WTC11 (cell line): ENCODE data around the gene TTN. TPM values are rescaled to one million over a fixed set of nuclear protein-coding genes. Genes with fewer than 3 reads are reported as not detected.

ENCODE experiments used
- ATAC-seq: fragments of 200-7000 bp; cut with Tn5 transposase; 2 replicates; pipeline ENCODE4 v1.10.0; 2021; ENCODE audit warnings: mild to moderate bottlenecking, moderate library complexity
- CTCF ChIA-PET: fragments of 300-600 bp; sonication (Branson Sonifier 250); formaldehyde crosslinking; loops from one replicate; lab custom pipeline; 2021; ENCODE audit warnings: antibody characterized with exemption; lab: Charles Lee
- POLR2A ChIA-PET: fragments of 350-600 bp; sonication (Branson Sonifier 250); formaldehyde crosslinking; loops from one replicate; lab custom pipeline; 2021; ENCODE audit warnings: antibody characterized with exemption; lab: Charles Lee
- DNase-seq: peaks from one replicate; pipeline ENCODE4 v3.0.0; 2021; ENCODE audit warnings: low spot score
- H3K27ac Mint-ChIP-seq: 2 replicates; pipeline ENCODE4 v1.8.0; 2021; ENCODE audit warnings: mixed read lengths
- H3K27me3 Mint-ChIP-seq: 2 replicates; pipeline ENCODE4 v1.8.0; 2021; ENCODE audit warnings: low read depth, mild to moderate bottlenecking, moderate library complexity, mixed read lengths
- H3K36me3 Mint-ChIP-seq: 2 replicates; pipeline ENCODE4 v1.8.0; 2021; ENCODE audit warnings: mixed read lengths
- H3K4me1 Mint-ChIP-seq: 2 replicates; pipeline ENCODE4 v1.8.0; 2022; ENCODE audit warnings: mixed read lengths
- H3K4me3 Mint-ChIP-seq: 2 replicates; pipeline ENCODE4 v1.8.0; 2021; ENCODE audit warnings: mild to moderate bottlenecking, moderate library complexity, mixed read lengths
- H3K9me3 Mint-ChIP-seq: 2 replicates; pipeline ENCODE4 v1.8.0; 2021; ENCODE audit warnings: mixed read lengths
- ATF2 ChIP-seq: sonication (generic); formaldehyde crosslinking; IDR thresholded peaks from 2 replicates; pipeline ENCODE4 v1.8.1; 2022; ENCODE audit warnings: low read depth, missing genetic modification reagents, borderline replicate concordance
- CTCF ChIP-seq: fragments of 200-600 bp; IDR thresholded peaks from 2 replicates; pipeline ENCODE4 v1.8.0; 2022; ENCODE audit warnings: antibody characterized with exemption
- E2F5 ChIP-seq: sonication (generic); formaldehyde crosslinking; IDR thresholded peaks from 2 replicates; pipeline ENCODE4 v1.8.1; 2022; ENCODE audit warnings: mild to moderate bottlenecking, moderate library complexity, missing genetic modification reagents
- ESRRA ChIP-seq: sonication (generic); formaldehyde crosslinking; IDR thresholded peaks from 2 replicates; pipeline ENCODE4 v1.8.1; 2022; ENCODE audit warnings: mild to moderate bottlenecking, missing genetic modification reagents, borderline replicate concordance
- JUN ChIP-seq: sonication (generic); formaldehyde crosslinking; IDR thresholded peaks from 2 replicates; pipeline ENCODE4 v1.8.0; 2023; ENCODE audit warnings: mild to moderate bottlenecking, missing genetic modification reagents
- KAT7 ChIP-seq: sonication (generic); formaldehyde crosslinking; IDR thresholded peaks from 2 replicates; pipeline ENCODE4 v1.8.1; 2023; ENCODE audit warnings: missing genetic modification reagents, mild to moderate bottlenecking, borderline replicate concordance
- MAX ChIP-seq: sonication (generic); formaldehyde crosslinking; IDR thresholded peaks from 2 replicates; pipeline ENCODE4 v1.8.0; 2022; ENCODE audit warnings: mild to moderate bottlenecking, missing genetic modification reagents
- MLX ChIP-seq: sonication (generic); formaldehyde crosslinking; IDR thresholded peaks from 2 replicates; pipeline ENCODE4 v1.8.1; 2023; ENCODE audit warnings: mild to moderate bottlenecking, missing genetic modification reagents, moderate library complexity
- NFATC4 ChIP-seq: fragments of 250-450 bp; sonication (Bioruptor Pico); IDR thresholded peaks from 2 replicates; pipeline ENCODE4 v1.9.0; 2021; ENCODE audit warnings: mild to moderate bottlenecking
- NFE2L1 ChIP-seq: sonication (generic); formaldehyde crosslinking; IDR thresholded peaks from 2 replicates; pipeline ENCODE4 v1.8.1; 2023; ENCODE audit warnings: missing genetic modification reagents
- OVOL2 ChIP-seq: fragments of 250-450 bp; sonication (Bioruptor Pico); IDR thresholded peaks from 2 replicates; pipeline ENCODE4 v1.9.0; 2021; ENCODE audit warnings: mild to moderate bottlenecking, borderline replicate concordance
- PRDM15 ChIP-seq: sonication (generic); formaldehyde crosslinking; IDR thresholded peaks from 2 replicates; pipeline ENCODE4 v1.8.0; 2022; ENCODE audit warnings: missing genetic modification reagents
- PRRX2 ChIP-seq: fragments of 250-450 bp; sonication (Bioruptor Pico); IDR thresholded peaks from 2 replicates; pipeline ENCODE4 v1.8.0; 2021; ENCODE audit warnings: mild to moderate bottlenecking
- SMAD4 ChIP-seq: sonication (generic); formaldehyde crosslinking; IDR thresholded peaks from 2 replicates; pipeline ENCODE4 v1.8.0; 2022; ENCODE audit warnings: mild to moderate bottlenecking, missing genetic modification reagents
- STAT6 ChIP-seq: sonication (generic); formaldehyde crosslinking; conservative IDR thresholded peaks from 2 replicates; pipeline ENCODE4 v1.8.1; 2023; ENCODE audit warnings: mild to moderate bottlenecking, low read depth, missing genetic modification reagents, moderate library complexity
- TEAD4 ChIP-seq: sonication (generic); formaldehyde crosslinking; IDR thresholded peaks from 2 replicates; pipeline ENCODE4 v1.8.0; 2022; ENCODE audit warnings: mild to moderate bottlenecking, missing genetic modification reagents
- ZBTB21 ChIP-seq: sonication (generic); formaldehyde crosslinking; IDR thresholded peaks from 2 replicates; pipeline ENCODE4 v1.8.1; 2023; ENCODE audit warnings: mild to moderate bottlenecking, missing genetic modification reagents, borderline replicate concordance
- ZBTB43 ChIP-seq: sonication (generic); formaldehyde crosslinking; IDR thresholded peaks from 2 replicates; pipeline ENCODE4 v1.8.1; 2023; ENCODE audit warnings: mild to moderate bottlenecking, missing genetic modification reagents
- ZNF232 ChIP-seq: sonication (generic); formaldehyde crosslinking; IDR thresholded peaks from 2 replicates; pipeline ENCODE4 v1.8.0; 2022; ENCODE audit warnings: mild to moderate bottlenecking, missing genetic modification reagents
- ZNF416 ChIP-seq: fragments of 250-450 bp; sonication (Bioruptor Pico); IDR thresholded peaks from 2 replicates; pipeline ENCODE4 v1.9.0; 2021; ENCODE audit warnings: mild to moderate bottlenecking, inconsistent platforms
- ZNF425 ChIP-seq: fragments of 250-450 bp; sonication (Bioruptor Pico); conservative IDR thresholded peaks from 2 replicates; pipeline ENCODE4 v1.9.0; 2021; ENCODE audit warnings: mild to moderate bottlenecking
- total RNA-seq: library from RNA; stranded (reverse); gene quantifications from 3 replicates; pipeline ENCODE4 v1.2.3, GENCODE V29; 2021

The TTN gene
- total RNA-seq, 1 experiment from 2014 or later: 4.7 TPM

- TF ChIP-seq E2F5 (CRISPR knock-in tag) (no peak), SMAD4 (CRISPR knock-in tag) (no peak), MLX (CRISPR knock-in tag) (no peak), ZNF425 (no peak), ATF2 (no peak), NFATC4 (CRISPR knock-in tag) (no peak), TEAD4 (no peak), ZNF232 (CRISPR knock-in tag) (no peak), MAX (no peak), PRRX2 (CRISPR knock-in tag) (no peak)
Observed at GRCh38 chr2:178681081-178681480, 126.1 kb downstream of the TTN start (continued).

- Mint-ChIP-seq H3K27me3 (no peaks in the 10 kb centered on the region), H3K9me3 (no peaks in the 10 kb centered on the region), H3K36me3 (no peaks in the 10 kb centered on the region), H3K27ac (no peak overlapping the region), H3K4me3 (no peak overlapping the region), H3K4me1 (no peaks in the 10 kb centered on the region)
- ChIA-PET CTCF (interaction anchor here (2.5 kb wide), 1 partner anchor 21 kb away, joined by 10 read pairs; no protein-coding TSS in a partner anchor), POLR2A (no interaction called here)
- DNase-seq (no peak), ATAC-seq (no peak)
- no peak for TF ChIP-seq CTCF
- TF ChIP-seq OVOL2 (CRISPR knock-in tag): no peak
- TF ChIP-seq ZBTB21 (CRISPR knock-in tag): no peak
- TF ChIP-seq STAT6 (CRISPR knock-in tag): no peak
- TF ChIP-seq PRDM15 (CRISPR knock-in tag): no peak
- no peak for TF ChIP-seq ZBTB43 (CRISPR knock-in tag)
- TF ChIP-seq ZNF416 (CRISPR knock-in tag): no peak
- TF ChIP-seq NFE2L1 (CRISPR knock-in tag): no peak
- TF ChIP-seq JUN (CRISPR knock-in tag): no peak
- no peak for TF ChIP-seq KAT7
- TF ChIP-seq ZNF232 (CRISPR knock-in tag): no peak
- no peak for TF ChIP-seq MAX
- TF ChIP-seq ESRRA (CRISPR knock-in tag): no peak
Observed at GRCh38 chr2:178679891-178680290, 127.3 kb downstream of the TTN start.
